Measurements from ENCODE around the gene C12orf42.

DNA sequence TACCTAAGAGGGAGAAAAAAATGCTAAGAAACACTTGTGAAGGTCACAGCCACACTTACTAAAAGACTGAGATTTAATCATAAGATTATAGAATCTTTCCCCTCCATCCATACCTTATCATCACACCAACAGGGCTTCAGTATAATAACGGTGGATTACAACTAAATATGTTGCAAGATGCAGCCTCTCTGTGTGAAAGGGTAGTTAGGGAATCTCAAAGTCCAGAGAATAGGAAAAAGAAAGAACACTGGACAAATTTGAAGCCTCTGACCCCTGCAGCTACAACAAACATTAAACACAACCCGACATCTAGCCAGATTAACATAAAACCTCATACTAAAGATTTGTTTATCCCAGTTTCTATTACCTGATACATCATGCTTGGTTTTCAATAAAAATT is 181.0 kb downstream of the C12orf42 start:
- TF ChIP-seq, protein P1, sequence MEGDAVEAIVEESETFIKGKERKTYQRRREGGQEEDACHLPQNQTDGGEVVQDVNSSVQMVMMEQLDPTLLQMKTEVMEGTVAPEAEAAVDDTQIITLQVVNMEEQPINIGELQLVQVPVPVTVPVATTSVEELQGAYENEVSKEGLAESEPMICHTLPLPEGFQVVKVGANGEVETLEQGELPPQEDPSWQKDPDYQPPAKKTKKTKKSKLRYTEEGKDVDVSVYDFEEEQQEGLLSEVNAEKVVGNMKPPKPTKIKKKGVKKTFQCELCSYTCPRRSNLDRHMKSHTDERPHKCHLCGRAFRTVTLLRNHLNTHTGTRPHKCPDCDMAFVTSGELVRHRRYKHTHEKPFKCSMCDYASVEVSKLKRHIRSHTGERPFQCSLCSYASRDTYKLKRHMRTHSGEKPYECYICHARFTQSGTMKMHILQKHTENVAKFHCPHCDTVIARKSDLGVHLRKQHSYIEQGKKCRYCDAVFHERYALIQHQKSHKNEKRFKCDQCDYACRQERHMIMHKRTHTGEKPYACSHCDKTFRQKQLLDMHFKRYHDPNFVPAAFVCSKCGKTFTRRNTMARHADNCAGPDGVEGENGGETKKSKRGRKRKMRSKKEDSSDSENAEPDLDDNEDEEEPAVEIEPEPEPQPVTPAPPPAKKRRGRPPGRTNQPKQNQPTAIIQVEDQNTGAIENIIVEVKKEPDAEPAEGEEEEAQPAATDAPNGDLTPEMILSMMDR (IDR thresholded peaks at IDR 0.05), result no peak
- no peak for TF ChIP-seq POLR2A (IDR thresholded peaks at IDR 0.05)

All from Peyer's patch (tissue), 4 donors.